ENCODE data around the gene EPB41L3.

EPB41L3 gene

GRCh38 chr18:5463390-5463789, 80.4 kb downstream of the EPB41L3 start:
- Mint-ChIP-seq H3K36me3 (ENCODE audit: low read depth) (no peaks in the 10 kb centered on the region), H3K9me3 (no peaks in the 10 kb centered on the region), H3K4me3 (no peak overlapping the region), H3K4me1 (no peaks in the 10 kb centered on the region), H3K27me3 (no peaks in the 10 kb centered on the region), H3K27ac (no peak overlapping the region)
- no peak for ATAC-seq
- no peak for DNase-seq

GRCh38 chr18:5462227-5462626, 81.6 kb downstream of the EPB41L3 start:
- ATAC-seq (no peak), DNase-seq (no peak)
- Mint-ChIP-seq H3K27ac (no peak overlapping the region), H3K9me3 (no peaks in the 10 kb centered on the region), H3K36me3 (ENCODE audit: low read depth) (no peaks in the 10 kb centered on the region), H3K4me1 (no peaks in the 10 kb centered on the region), H3K27me3 (no peaks in the 10 kb centered on the region), H3K4me3 (no peak overlapping the region)

- Mint-ChIP-seq H3K9me3 (no peaks in the 10 kb centered on the region), H3K27ac (no peak overlapping the region), H3K4me3 (no peak overlapping the region), H3K36me3 (ENCODE audit: low read depth) (no peaks in the 10 kb centered on the region), H3K4me1 (no peaks in the 10 kb centered on the region), H3K27me3 (no peaks in the 10 kb centered on the region)
- ATAC-seq (no peak), DNase-seq (no peak)
Measured at GRCh38 chr18:5461041-5461440, 82.8 kb downstream of the EPB41L3 start.

GRCh38 chr18:5457462-5457957, 86.3 kb downstream of the EPB41L3 start:
- no peaks in the 10 kb centered on the region for H3K36me3 Mint-ChIP-seq (ENCODE audit: low read depth)
- H3K9me3 Mint-ChIP-seq = no peaks in the 10 kb centered on the region
- ATAC-seq = no peak
- no peaks in the 10 kb centered on the region for H3K27me3 Mint-ChIP-seq
- H3K4me3 Mint-ChIP-seq = no peak overlapping the region
- H3K27ac Mint-ChIP-seq = no peak overlapping the region
- peaks cover 3% of the 10 kb centered on the region for H3K4me1 Mint-ChIP-seq
- no peak for DNase-seq

GRCh38 chr18:5456577-5457461, 87.0 kb downstream of the EPB41L3 start:
- no peak for DNase-seq
- no peak overlapping the region for H3K27ac Mint-ChIP-seq
- H3K4me3 Mint-ChIP-seq = peak overlapping the region; percentile 25
- H3K4me1 Mint-ChIP-seq = peaks cover 3% of the 10 kb centered on the region
- no peaks in the 10 kb centered on the region for H3K27me3 Mint-ChIP-seq
- no peaks in the 10 kb centered on the region for H3K36me3 Mint-ChIP-seq (ENCODE audit: low read depth)
- H3K9me3 Mint-ChIP-seq = no peaks in the 10 kb centered on the region
- no peak for ATAC-seq

GRCh38 chr18:5455674-5456073, 88.1 kb downstream of the EPB41L3 start:
- no peak overlapping the region for H3K27ac Mint-ChIP-seq
- no peaks in the 10 kb centered on the region for H3K9me3 Mint-ChIP-seq
- H3K4me1 Mint-ChIP-seq = peaks cover 3% of the 10 kb centered on the region
- no peaks in the 10 kb centered on the region for H3K36me3 Mint-ChIP-seq (ENCODE audit: low read depth)
- DNase-seq (no peak), ATAC-seq (no peak)
- H3K4me3 Mint-ChIP-seq = no peak overlapping the region
- H3K27me3 Mint-ChIP-seq = no peaks in the 10 kb centered on the region

- ATAC-seq (no peak), DNase-seq (no peak)
- Mint-ChIP-seq H3K27me3 (no peaks in the 10 kb centered on the region), H3K36me3 (ENCODE audit: low read depth) (no peaks in the 10 kb centered on the region), H3K9me3 (no peaks in the 10 kb centered on the region), H3K4me1 (peaks cover 3% of the 10 kb centered on the region), H3K27ac (no peak overlapping the region), H3K4me3 (no peak overlapping the region)
Measured at GRCh38 chr18:5452943-5453443, 90.8 kb downstream of the EPB41L3 start.

GRCh38 chr18:5451871-5452270, 91.9 kb downstream of the EPB41L3 start:
- no peaks in the 10 kb centered on the region for H3K36me3 Mint-ChIP-seq (ENCODE audit: low read depth)
- DNase-seq (no peak), ATAC-seq (no peak)
- H3K4me1 Mint-ChIP-seq = peaks cover 3% of the 10 kb centered on the region
- no peak overlapping the region for H3K27ac Mint-ChIP-seq
- no peaks in the 10 kb centered on the region for H3K27me3 Mint-ChIP-seq
- H3K4me3 Mint-ChIP-seq = no peak overlapping the region
- no peaks in the 10 kb centered on the region for H3K9me3 Mint-ChIP-seq

GRCh38 chr18:5451150-5451549, 92.6 kb downstream of the EPB41L3 start:
- Mint-ChIP-seq H3K4me1 (peaks cover 3% of the 10 kb centered on the region), H3K9me3 (no peaks in the 10 kb centered on the region), H3K36me3 (ENCODE audit: low read depth) (no peaks in the 10 kb centered on the region), H3K27me3 (no peaks in the 10 kb centered on the region), H3K4me3 (no peak overlapping the region), H3K27ac (no peak overlapping the region)
- DNase-seq (no peak), ATAC-seq (no peak)

- Mint-ChIP-seq H3K27me3 (no peaks in the 10 kb centered on the region), H3K4me1 (no peaks in the 10 kb centered on the region), H3K9me3 (no peaks in the 10 kb centered on the region), H3K36me3 (ENCODE audit: low read depth) (no peaks in the 10 kb centered on the region), H3K4me3 (no peak overlapping the region), H3K27ac (no peak overlapping the region)
- ATAC-seq = no peak
- DNase-seq = no peak
Measured at GRCh38 chr18:5449858-5450509, 93.8 kb downstream of the EPB41L3 start.

GRCh38 chr18:5447442-5447841, 96.4 kb downstream of the EPB41L3 start:
- Mint-ChIP-seq H3K27ac (no peak overlapping the region), H3K36me3 (ENCODE audit: low read depth) (no peaks in the 10 kb centered on the region), H3K9me3 (no peaks in the 10 kb centered on the region), H3K4me1 (no peaks in the 10 kb centered on the region), H3K4me3 (no peak overlapping the region), H3K27me3 (no peaks in the 10 kb centered on the region)
- no peak for DNase-seq
- no peak for ATAC-seq

GRCh38 chr18:5444847-5445246, 99.0 kb downstream of the EPB41L3 start:
- Mint-ChIP-seq H3K27ac (no peak overlapping the region), H3K4me1 (no peaks in the 10 kb centered on the region), H3K4me3 (no peak overlapping the region), H3K36me3 (ENCODE audit: low read depth) (no peaks in the 10 kb centered on the region), H3K9me3 (no peaks in the 10 kb centered on the region), H3K27me3 (no peaks in the 10 kb centered on the region)
- ATAC-seq (peak; percentile 40), DNase-seq (no peak)

GRCh38 chr18:5444269-5444668, 99.5 kb downstream of the EPB41L3 start:
- DNase-seq = no peak
- no peak for ATAC-seq

GRCh38 chr18:5439986-5440696, 103.7 kb downstream of the EPB41L3 start:
- no peak for DNase-seq
- ATAC-seq = no peak
- no peaks in the 10 kb centered on the region for H3K4me1 Mint-ChIP-seq

More at GRCh38 chr18:5444269-5444668, 99.5 kb downstream of the EPB41L3 start:
- H3K36me3 Mint-ChIP-seq (ENCODE audit: low read depth) = no peaks in the 10 kb centered on the region
- no peaks in the 10 kb centered on the region for H3K4me1 Mint-ChIP-seq
- no peaks in the 10 kb centered on the region for H3K9me3 Mint-ChIP-seq
- H3K4me3 Mint-ChIP-seq = no peak overlapping the region
- H3K27me3 Mint-ChIP-seq = no peaks in the 10 kb centered on the region
- no peak overlapping the region for H3K27ac Mint-ChIP-seq

More at GRCh38 chr18:5439986-5440696, 103.7 kb downstream of the EPB41L3 start:
- Mint-ChIP-seq H3K9me3 (no peaks in the 10 kb centered on the region), H3K36me3 (ENCODE audit: low read depth) (no peaks in the 10 kb centered on the region), H3K4me3 (no peak overlapping the region), H3K27me3 (no peaks in the 10 kb centered on the region), H3K27ac (no peak overlapping the region)
